Fibroblast of lung (primary cell): ENCODE measurements around the gene ZBTB7C. TPM values are rescaled to one million over a fixed set of nuclear protein-coding genes. Genes with fewer than 3 reads are reported as not detected.

Source experiments
- DNase-seq, 2 donors: peaks; one replicate each; pipeline versions ENCODE4 v3.0.0 to v3.0.0-alpha.2; 2010; ENCODE audit warnings: low read depth in 2 of 2
- H2AFZ ChIP-seq: 2 replicates; pipeline ENCODE4 v1.5.1; 2012; ENCODE audit warnings: low read length, control low read depth, inconsistent platforms
- H3K27ac ChIP-seq: 2 replicates; pipeline ENCODE4 v1.5.1; 2011; ENCODE audit warnings: low read length, control low read depth; ENCODE audit not compliant: insufficient read depth
- H3K27me3 ChIP-seq: 2 replicates; pipeline ENCODE4 v1.5.1; 2011; ENCODE audit warnings: mild to moderate bottlenecking, low read length; ENCODE audit not compliant: control insufficient read depth, insufficient read depth
- H3K36me3 ChIP-seq: 2 replicates; pipeline ENCODE4 v1.5.1; 2011; ENCODE audit warnings: low read length; ENCODE audit not compliant: control insufficient read depth, insufficient read depth
- H3K4me1 ChIP-seq: 2 replicates; pipeline ENCODE4 v1.5.1; 2011; ENCODE audit warnings: low read length; ENCODE audit not compliant: control insufficient read depth, insufficient read depth; ENCODE audit errors: extremely low read depth
- H3K4me2 ChIP-seq: 2 replicates; pipeline ENCODE4 v1.5.1; 2011; ENCODE audit warnings: low read length, control low read depth; ENCODE audit not compliant: insufficient read depth; ENCODE audit errors: extremely low read depth
- H3K4me3 ChIP-seq, 4 experiments: fragments of 200-600 bp in 1 of 4; sonication (generic) in 1 of 4; replicated peaks in 1 of 4; 2 replicates each; pipeline ENCODE4 v1.5.1; 2011 to 2016; ENCODE audit warnings: low read length in 4 of 4, low read depth in 3 of 4, mild to moderate bottlenecking in 3 of 4, control low read depth in 2 of 4, inconsistent platforms in 1 of 4, mixed read lengths in 1 of 4; ENCODE audit not compliant: insufficient read depth in 1 of 4; ENCODE audit errors: control extremely low read depth in 1 of 4
- H3K79me2 ChIP-seq: 2 replicates; pipeline ENCODE4 v1.5.1; 2012; ENCODE audit warnings: mild to moderate bottlenecking, low read length, inconsistent platforms; ENCODE audit not compliant: control insufficient read depth, insufficient read depth
- H3K9ac ChIP-seq: 2 replicates; pipeline ENCODE4 v1.5.1; 2011; ENCODE audit warnings: mild to moderate bottlenecking, low read length, control low read depth; ENCODE audit not compliant: insufficient read depth
- H3K9me3 ChIP-seq: 2 replicates; pipeline ENCODE4 v1.5.1; 2012; ENCODE audit warnings: low read depth, low read length; ENCODE audit not compliant: control insufficient read depth, insufficient read depth
- H4K20me1 ChIP-seq: 2 replicates; pipeline ENCODE4 v1.5.1; 2011; ENCODE audit warnings: low read length; ENCODE audit not compliant: control insufficient read depth, insufficient read depth; ENCODE audit errors: extremely low read depth
- CTCF ChIP-seq, 2 donors: IDR thresholded peaks in 1 of 2; conservative IDR thresholded peaks in 1 of 2; 1 replicate in 1 of 2; 2 replicates in 1 of 2; pipeline ENCODE4 v1.5.1; 2011 to 2012; ENCODE audit warnings: low read length in 2 of 2, control low read depth in 1 of 2, inconsistent platforms in 1 of 2, low read depth in 1 of 2, mild to moderate bottlenecking in 1 of 2
- EZH2 ChIP-seq: IDR thresholded peaks from 2 replicates; pipeline ENCODE4 v1.5.1; 2012; ENCODE audit warnings: low read length, control low read depth, mild to moderate bottlenecking; ENCODE audit errors: missing control alignments
- polyA plus RNA-seq, 2 donors: library from polyadenylated mRNA; depleted of rRNA in 1 of 2; stranded (reverse) in 1 of 2; unstranded in 1 of 2; fragments of >200 nt; gene quantifications; 2 replicates each; pipeline ENCODE4 v1.2.1, GENCODE V29; 2011 to 2012; ENCODE audit warnings: missing spikeins in 1 of 2
- total RNA-seq: library from RNA; depleted of rRNA; stranded (reverse); fragments of >200 nt; gene quantifications from 2 replicates; pipeline ENCODE4 v1.2.1, GENCODE V29; 2014

ZBTB7C gene
- total and polyA plus RNA-seq, 2 donors (not counting 1 experiment from before 2014, with no cell fraction given) = 0.19 to 0.33 TPM

GRCh38 chr18:48398074-48398473 lies 11.1 kb downstream of the ZBTB7C start:
- H3K9me3 ChIP-seq = no peaks in the 10 kb centered on the region
- H3K4me3 ChIP-seq = no peak overlapping the region
- H3K4me1 ChIP-seq = no peaks in the 10 kb centered on the region
- no peak for DNase-seq
- H3K79me2 ChIP-seq = no peaks in the 10 kb centered on the region
- H3K4me2 ChIP-seq = no peak overlapping the region
- no peaks in the 10 kb centered on the region for H3K36me3 ChIP-seq
- no peak overlapping the region for H3K27ac ChIP-seq
- no peak overlapping the region for H3K9ac ChIP-seq
- H2AFZ ChIP-seq = no peak overlapping the region
- no peaks in the 10 kb centered on the region for H4K20me1 ChIP-seq
- TF ChIP-seq EZH2 (no peak), CTCF (conservative IDR thresholded peaks at IDR 0.05 in 1 of 2, IDR thresholded peaks at IDR 0.05 in 1 of 2; ENCODE audit: low read depth in 1 of 2, low read length in 2 of 2) (no peak)
- peaks cover 21% of the 10 kb centered on the region for H3K27me3 ChIP-seq

GRCh38 chr18:48397021-48397420 lies 12.2 kb downstream of the ZBTB7C start:
- TF ChIP-seq CTCF (conservative IDR thresholded peaks at IDR 0.05 in 1 of 2, IDR thresholded peaks at IDR 0.05 in 1 of 2; ENCODE audit: low read depth in 1 of 2, low read length in 2 of 2) (no peak), EZH2 (no peak)
- no peak for DNase-seq
- H3K9ac ChIP-seq = no peak overlapping the region
- no peak overlapping the region for H2AFZ ChIP-seq
- no peak overlapping the region for H3K4me2 ChIP-seq
- no peaks in the 10 kb centered on the region for H3K79me2 ChIP-seq
- H3K4me1 ChIP-seq = no peaks in the 10 kb centered on the region
- no peak overlapping the region for H3K4me3 ChIP-seq
- H3K27me3 ChIP-seq = peaks cover 24% of the 10 kb centered on the region
- no peaks in the 10 kb centered on the region for H3K36me3 ChIP-seq
- H4K20me1 ChIP-seq = no peaks in the 10 kb centered on the region
- H3K9me3 ChIP-seq = no peaks in the 10 kb centered on the region
- H3K27ac ChIP-seq = no peak overlapping the region

GRCh38 chr18:48396561-48396960 lies 12.6 kb downstream of the ZBTB7C start:
- no peak overlapping the region for H3K4me2 ChIP-seq
- H3K27ac ChIP-seq = no peak overlapping the region
- no peak overlapping the region for H3K9ac ChIP-seq
- no peak overlapping the region for H2AFZ ChIP-seq
- H3K4me3 ChIP-seq = no peak overlapping the region
- TF ChIP-seq EZH2 (no peak), CTCF (conservative IDR thresholded peaks at IDR 0.05 in 1 of 2, IDR thresholded peaks at IDR 0.05 in 1 of 2; ENCODE audit: low read depth in 1 of 2, low read length in 2 of 2) (no peak)
- no peak for DNase-seq
- H4K20me1 ChIP-seq = no peaks in the 10 kb centered on the region
- no peaks in the 10 kb centered on the region for H3K36me3 ChIP-seq
- H3K79me2 ChIP-seq = no peaks in the 10 kb centered on the region
- peaks cover 22% of the 10 kb centered on the region for H3K27me3 ChIP-seq
- no peaks in the 10 kb centered on the region for H3K4me1 ChIP-seq
- H3K9me3 ChIP-seq = no peaks in the 10 kb centered on the region
